Nephron progenitor cell (in vitro differentiated cells): ENCODE measurements around the gene ERC2.

Experiments used
- DNase-seq: peaks from one replicate; pipeline ENCODE4 v3.0.0; 2021
- H3K27ac Mint-ChIP-seq: 2 replicates; pipeline ENCODE4 v1.8.0; 2021; ENCODE audit warnings: mild to moderate bottlenecking, moderate library complexity, mixed read lengths
- H3K27me3 Mint-ChIP-seq: 2 replicates; pipeline ENCODE4 v1.8.0; 2021; ENCODE audit warnings: mild to moderate bottlenecking, low read depth, mixed read lengths; ENCODE audit not compliant: poor library complexity
- H3K36me3 Mint-ChIP-seq: 2 replicates; pipeline ENCODE4 v1.8.0; 2021; ENCODE audit warnings: low read depth, mixed read lengths
- H3K4me1 Mint-ChIP-seq: 2 replicates; pipeline ENCODE4 v1.8.0; 2021; ENCODE audit warnings: mixed read lengths
- H3K4me3 Mint-ChIP-seq: 2 replicates; pipeline ENCODE4 v1.8.0; 2021; ENCODE audit warnings: mild to moderate bottlenecking, moderate library complexity, mixed read lengths
- H3K9me3 Mint-ChIP-seq: 2 replicates; pipeline ENCODE4 v1.8.0; 2021; ENCODE audit warnings: mild to moderate bottlenecking, moderate library complexity, mixed read lengths
- CTCF ChIP-seq: fragments of 200-600 bp; sonication (generic); IDR thresholded peaks from 2 replicates; pipeline ENCODE4 v1.5.0; 2021; ENCODE audit warnings: antibody characterized with exemption

The ERC2 gene

GRCh38 chr3:56423661-56424099 is 44.6 kb downstream of the ERC2 start:
- Mint-ChIP-seq H3K27ac (no peak overlapping the region), H3K36me3 (peaks cover 16% of the 10 kb centered on the region), H3K27me3 (peaks cover 9% of the 10 kb centered on the region), H3K4me3 (no peak overlapping the region), H3K4me1 (no peaks in the 10 kb centered on the region), H3K9me3 (peaks cover 3% of the 10 kb centered on the region)
- no peak for DNase-seq
- TF ChIP-seq CTCF: no peak

- no peak for DNase-seq
- Mint-ChIP-seq H3K27ac (no peak overlapping the region), H3K9me3 (peaks cover 3% of the 10 kb centered on the region), H3K4me1 (no peaks in the 10 kb centered on the region), H3K27me3 (peaks cover 9% of the 10 kb centered on the region), H3K36me3 (peaks cover 9% of the 10 kb centered on the region), H3K4me3 (no peak overlapping the region)
- no peak for TF ChIP-seq CTCF
These were observed 46.0 kb downstream of the ERC2 start for GRCh38 chr3:56422316-56422715.

GRCh38 chr3:56421205-56421604 is 47.1 kb downstream of the ERC2 start:
- Mint-ChIP-seq H3K4me3 (no peak overlapping the region), H3K27me3 (peaks cover 6% of the 10 kb centered on the region), H3K36me3 (peaks cover 4% of the 10 kb centered on the region), H3K27ac (no peak overlapping the region), H3K4me1 (no peaks in the 10 kb centered on the region), H3K9me3 (no peaks in the 10 kb centered on the region)
- DNase-seq: no peak
- no peak for TF ChIP-seq CTCF

- no peak for DNase-seq
- peaks cover 4% of the 10 kb centered on the region for H3K36me3 Mint-ChIP-seq
- no peak for TF ChIP-seq CTCF
- H3K9me3 Mint-ChIP-seq: no peaks in the 10 kb centered on the region
- H3K4me3 Mint-ChIP-seq: no peak overlapping the region
- H3K27ac Mint-ChIP-seq: no peak overlapping the region
- H3K4me1 Mint-ChIP-seq: peaks cover 14% of the 10 kb centered on the region
- no peaks in the 10 kb centered on the region for H3K27me3 Mint-ChIP-seq
These were observed 52.6 kb downstream of the ERC2 start for GRCh38 chr3:56415652-56416051.

- Mint-ChIP-seq H3K27me3 (no peaks in the 10 kb centered on the region), H3K4me1 (peaks cover 14% of the 10 kb centered on the region), H3K9me3 (no peaks in the 10 kb centered on the region), H3K27ac (no peak overlapping the region), H3K36me3 (peaks cover 4% of the 10 kb centered on the region), H3K4me3 (peak overlapping the region; percentile 17)
- no peak for DNase-seq
- TF ChIP-seq CTCF: no peak
These were observed 54.4 kb downstream of the ERC2 start for GRCh38 chr3:56413911-56414310.

- no peaks in the 10 kb centered on the region for H3K9me3 Mint-ChIP-seq
- no peak overlapping the region for H3K4me3 Mint-ChIP-seq
- DNase-seq: no peak
- peaks cover 6% of the 10 kb centered on the region for H3K27me3 Mint-ChIP-seq
- H3K27ac Mint-ChIP-seq: no peak overlapping the region
- peaks cover 14% of the 10 kb centered on the region for H3K4me1 Mint-ChIP-seq
- no peak for TF ChIP-seq CTCF
- H3K36me3 Mint-ChIP-seq: peaks cover 4% of the 10 kb centered on the region
These were observed 57.1 kb downstream of the ERC2 start for GRCh38 chr3:56411166-56411565.
